ENCODE data around the gene EBP.

The EBP gene

GRCh38 chrX:48559636-48560035, 38.0 kb downstream of the EBP start:
- no peak overlapping the region for H3K27ac ChIP-seq (replicated peaks)
- TF ChIP-seq GABPA (IDR thresholded peaks at IDR 0.05; ENCODE audit: low read depth), result no peak
- TF ChIP-seq SPI1 (IDR thresholded peaks at IDR 0.05; ENCODE audit: borderline replicate concordance, low read depth), result no peak
- TF ChIP-seq CTCF (IDR thresholded peaks at IDR 0.05; ENCODE audit: insufficient read depth, low read length), result no peak
- TF ChIP-seq POLR2AphosphoS5 (IDR thresholded peaks at IDR 0.05; ENCODE audit: low read depth), result no peak
- TF ChIP-seq REST (IDR thresholded peaks at IDR 0.05; ENCODE audit: insufficient replicate concordance, low read depth), result no peak
- no peak for DNase-seq (ENCODE audit: low read depth in 1 of 2, low spot score in 1 of 2)
- no peaks in the 10 kb centered on the region for H3K27me3 ChIP-seq (ENCODE audit: insufficient read depth, poor library complexity, severe bottlenecking)
- no peak overlapping the region for H3K4me3 ChIP-seq (replicated peaks; ENCODE audit: insufficient read depth, low read length)

GRCh38 chrX:48560056-48560455, 38.4 kb downstream of the EBP start:
- no peak overlapping the region for H3K27ac ChIP-seq (replicated peaks)
- TF ChIP-seq GABPA (IDR thresholded peaks at IDR 0.05; ENCODE audit: low read depth) (no peak), REST (IDR thresholded peaks at IDR 0.05; ENCODE audit: insufficient replicate concordance, low read depth) (no peak), POLR2AphosphoS5 (IDR thresholded peaks at IDR 0.05; ENCODE audit: low read depth) (no peak), SPI1 (IDR thresholded peaks at IDR 0.05; ENCODE audit: borderline replicate concordance, low read depth) (no peak), CTCF (IDR thresholded peaks at IDR 0.05; ENCODE audit: insufficient read depth, low read length) (no peak)
- no peak for DNase-seq (ENCODE audit: low read depth in 1 of 2, low spot score in 1 of 2)
- H3K4me3 ChIP-seq (replicated peaks; ENCODE audit: insufficient read depth, low read length), result no peak overlapping the region
- no peaks in the 10 kb centered on the region for H3K27me3 ChIP-seq (ENCODE audit: insufficient read depth, poor library complexity, severe bottlenecking)

GRCh38 chrX:48560681-48561080, 39.1 kb downstream of the EBP start:
- H3K27me3 ChIP-seq (ENCODE audit: insufficient read depth, poor library complexity, severe bottlenecking), result no peaks in the 10 kb centered on the region
- DNase-seq (ENCODE audit: low read depth in 1 of 2, low spot score in 1 of 2), result no peak
- no peak overlapping the region for H3K4me3 ChIP-seq (replicated peaks; ENCODE audit: insufficient read depth, low read length)
- TF ChIP-seq SPI1 (IDR thresholded peaks at IDR 0.05; ENCODE audit: borderline replicate concordance, low read depth) (no peak), REST (IDR thresholded peaks at IDR 0.05; ENCODE audit: insufficient replicate concordance, low read depth) (no peak), POLR2AphosphoS5 (IDR thresholded peaks at IDR 0.05; ENCODE audit: low read depth) (no peak), CTCF (IDR thresholded peaks at IDR 0.05; ENCODE audit: insufficient read depth, low read length) (no peak), GABPA (IDR thresholded peaks at IDR 0.05; ENCODE audit: low read depth) (no peak)
- no peak overlapping the region for H3K27ac ChIP-seq (replicated peaks)

All from HL-60 (cell line).